ENCODE measurements around the gene PSMA8.
"Not testable (repeated sequence)": the region's sequence is repeated elsewhere in the genome, so short reads cannot be mapped to it uniquely, and the experiment has no call there.

PSMA8 gene

GRCh38 chr18:26175481-26175880 lies 41.8 kb downstream of the PSMA8 start:
- no peak for DNase-seq (ENCODE audit: low read depth in 1 of 2, low spot score in 1 of 2)

- no peak for DNase-seq (ENCODE audit: low read depth in 1 of 2, low spot score in 1 of 2)
Measured at GRCh38 chr18:26176134-26176533, 42.5 kb downstream of the PSMA8 start.

GRCh38 chr18:26181343-26181826 lies 47.7 kb downstream of the PSMA8 start:
- DNase-seq (ENCODE audit: low read depth in 1 of 2, low spot score in 1 of 2): no peak

DNA sequence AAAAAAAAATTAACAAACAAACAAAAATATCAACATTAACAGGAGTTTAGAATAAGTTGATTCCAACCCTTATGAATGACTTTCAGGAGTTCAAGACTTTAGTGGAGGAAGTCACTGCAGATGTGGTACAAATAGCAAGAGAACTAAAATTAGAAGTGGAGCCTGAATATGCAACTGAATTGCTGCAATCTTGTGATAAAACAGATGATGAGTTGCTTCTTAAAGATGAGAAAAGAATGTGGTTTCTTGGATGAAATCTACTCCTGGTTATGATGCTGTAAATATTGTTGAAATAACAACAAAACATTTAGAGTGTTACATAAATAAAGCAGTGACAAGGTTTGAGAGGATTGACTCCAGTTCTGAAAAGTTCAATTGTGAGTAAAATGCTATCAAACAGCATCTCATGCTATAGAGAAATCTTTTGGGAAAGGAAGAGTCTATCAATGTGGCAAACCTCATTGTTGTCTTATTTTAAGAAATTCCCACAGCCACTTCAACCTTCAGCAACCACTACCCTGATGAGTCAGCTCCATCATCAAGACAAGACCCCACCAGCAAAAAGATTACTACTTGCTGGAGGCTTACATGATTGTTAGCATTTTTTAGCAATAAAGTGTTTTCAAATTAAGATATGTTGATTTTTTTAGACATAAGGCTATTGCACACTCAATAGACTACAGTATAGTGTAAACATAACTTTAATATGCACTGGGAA lies 49.9 kb downstream of the PSMA8 start:
- DNase-seq (ENCODE audit: low read depth in 1 of 2, low spot score in 1 of 2): no peak

- no peak for DNase-seq (ENCODE audit: low read depth in 1 of 2, low spot score in 1 of 2)
Measured at GRCh38 chr18:26185267-26185666, 51.6 kb downstream of the PSMA8 start.

DNA sequence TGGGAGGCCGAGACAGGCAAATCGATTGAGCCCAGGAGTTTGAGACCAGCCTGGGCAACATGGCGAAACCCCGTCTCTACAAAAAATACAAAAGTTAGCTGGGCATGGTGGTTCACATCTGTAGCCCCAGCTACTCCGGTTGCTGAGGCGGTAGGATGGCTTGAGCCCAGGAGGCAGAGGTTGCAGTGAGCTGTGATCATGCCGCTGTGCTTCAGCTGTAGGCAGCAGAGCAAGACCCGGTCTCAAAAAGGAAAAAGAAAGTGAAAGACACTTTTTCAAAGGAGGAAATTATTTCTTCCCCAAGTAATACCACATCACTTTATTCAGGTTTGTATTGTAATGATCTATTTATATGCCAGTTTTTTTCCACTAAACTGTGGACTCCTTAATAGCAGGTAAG lies 56.8 kb downstream of the PSMA8 start:
- no peak for DNase-seq (ENCODE audit: low read depth in 1 of 2, low spot score in 1 of 2)

- no peak for DNase-seq (ENCODE audit: low read depth in 1 of 2, low spot score in 1 of 2)
Measured at GRCh38 chr18:26192233-26192632, 58.6 kb downstream of the PSMA8 start.

GRCh38 chr18:26196605-26197004 lies 62.9 kb downstream of the PSMA8 start:
- no peak for DNase-seq (ENCODE audit: low read depth in 1 of 2, low spot score in 1 of 2)

GRCh38 chr18:26202001-26202400 lies 68.3 kb downstream of the PSMA8 start:
- not testable (repeated sequence) for DNase-seq (ENCODE audit: low read depth in 1 of 2, low spot score in 1 of 2)

DNA sequence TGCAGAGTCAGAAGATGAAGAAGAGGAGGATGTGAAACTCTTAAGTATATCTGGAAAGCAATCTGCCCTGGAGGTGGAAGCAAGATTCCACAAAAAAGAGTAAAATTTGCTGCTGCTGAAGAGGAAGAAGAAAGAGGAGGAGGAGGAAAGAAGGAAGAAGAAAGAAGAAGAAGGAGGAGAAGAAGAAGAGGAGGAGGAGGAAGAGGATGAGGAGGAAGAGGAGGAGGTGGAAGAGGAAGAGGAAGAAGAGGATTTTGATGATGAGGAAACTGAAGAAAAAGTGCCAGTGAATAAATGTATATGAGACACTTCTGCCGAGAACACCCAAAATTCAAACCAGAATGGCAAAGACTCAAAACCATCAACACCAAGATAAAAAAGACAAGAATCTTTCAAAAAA lies 71.6 kb downstream of the PSMA8 start:
- no peak for DNase-seq (ENCODE audit: low read depth in 1 of 2, low spot score in 1 of 2)

- no peak for DNase-seq (ENCODE audit: low read depth in 1 of 2, low spot score in 1 of 2)
Measured at GRCh38 chr18:26206488-26206887, 72.8 kb downstream of the PSMA8 start.

- no peak for DNase-seq (ENCODE audit: low read depth in 1 of 2, low spot score in 1 of 2)
Measured at GRCh38 chr18:26207937-26208336, 74.3 kb downstream of the PSMA8 start.

- DNase-seq (ENCODE audit: low read depth in 1 of 2, low spot score in 1 of 2): no peak
Measured at GRCh38 chr18:26208977-26209376, 75.3 kb downstream of the PSMA8 start.

DNA sequence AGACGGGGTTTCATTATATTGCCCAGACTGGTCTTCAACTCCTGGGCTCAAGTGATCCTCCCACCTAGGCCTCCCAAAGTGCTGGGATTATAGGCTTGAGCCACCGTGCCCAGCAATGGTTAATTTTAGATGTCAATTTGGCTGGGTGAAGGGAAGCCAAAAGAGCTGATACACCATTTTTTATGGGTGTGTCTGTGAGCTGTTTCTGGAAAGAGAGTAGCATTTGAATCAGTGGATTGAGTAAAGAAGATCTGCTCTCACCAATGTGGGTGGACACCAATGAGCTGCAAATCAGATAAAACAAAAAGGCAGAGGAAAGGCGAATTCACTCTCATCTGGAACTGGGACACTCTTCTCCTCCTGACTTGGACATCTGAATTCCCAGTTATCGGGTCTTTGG lies 76.5 kb downstream of the PSMA8 start:
- DNase-seq (ENCODE audit: low read depth in 1 of 2, low spot score in 1 of 2): no peak

DNA sequence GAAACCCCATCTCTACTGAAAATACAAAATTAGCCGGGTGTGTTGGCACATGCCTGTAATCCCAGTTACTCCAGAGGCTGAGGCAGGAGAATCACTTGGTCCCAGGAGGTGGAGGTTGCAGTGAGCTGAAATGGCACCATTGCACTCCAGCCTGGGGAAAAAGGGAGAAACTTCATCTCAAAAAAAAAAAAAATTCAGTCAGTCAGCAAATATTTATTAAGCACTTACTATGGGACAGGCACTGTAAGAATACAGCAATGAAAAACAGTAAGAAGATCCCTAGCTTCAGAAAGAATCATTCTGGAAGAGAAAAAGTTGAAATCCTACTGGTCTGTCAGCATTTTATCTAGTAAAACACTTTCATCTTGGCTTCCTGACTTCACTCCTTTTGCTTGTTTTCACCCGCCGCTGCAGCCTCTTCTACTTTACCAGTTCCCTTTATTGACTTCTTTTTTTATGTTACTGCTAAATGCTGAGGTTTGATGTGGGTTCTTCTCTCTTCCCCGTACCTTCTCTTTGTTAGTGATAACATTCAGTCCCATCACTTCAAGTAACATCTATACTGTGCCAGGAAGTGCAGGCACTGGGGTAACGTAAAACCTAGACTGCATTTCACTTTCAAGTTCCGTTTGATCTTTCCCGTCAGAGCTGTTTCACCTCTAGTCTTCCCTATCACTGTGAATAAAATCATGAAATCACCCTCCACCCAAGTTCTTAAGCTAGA lies 81.7 kb downstream of the PSMA8 start:
- DNase-seq (ENCODE audit: low read depth in 1 of 2, low spot score in 1 of 2): peak in 1 of 2 donors; percentile 11

DNA sequence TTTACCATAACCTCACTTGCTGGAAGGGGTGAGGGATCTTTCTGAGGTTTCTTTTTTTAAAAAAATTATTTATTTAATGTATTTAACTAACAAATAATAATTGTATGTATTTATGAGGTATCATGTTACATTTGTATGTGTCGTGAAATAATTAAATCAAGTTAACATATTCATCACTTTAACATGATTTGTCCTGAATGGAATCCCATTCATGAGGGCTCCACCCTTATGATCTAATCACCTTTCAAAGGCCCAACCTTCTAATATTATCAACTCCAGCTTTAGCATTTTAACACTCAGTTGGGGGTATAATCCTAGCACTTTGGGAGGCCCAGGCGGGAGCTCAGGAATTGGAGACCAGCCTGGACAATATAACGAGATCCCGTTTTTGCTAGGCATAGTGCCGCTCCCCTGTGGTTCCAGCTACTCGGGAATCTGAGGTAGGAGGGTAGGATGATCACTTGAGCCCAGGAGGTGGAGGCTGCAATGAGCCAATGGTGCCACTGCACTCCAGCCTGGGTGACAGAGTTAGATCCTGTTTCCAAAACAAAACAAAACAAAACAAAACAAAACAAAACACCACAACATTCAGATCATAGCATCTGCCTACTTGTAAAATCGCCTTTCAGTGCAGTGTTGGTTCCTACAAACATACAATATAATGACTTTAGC lies 91.5 kb downstream of the PSMA8 start:
- no peak for DNase-seq (ENCODE audit: low read depth in 1 of 2, low spot score in 1 of 2)

- no peak for DNase-seq (ENCODE audit: low read depth in 1 of 2, low spot score in 1 of 2)
Measured at GRCh38 chr18:26225915-26226228, 92.2 kb downstream of the PSMA8 start.

DNA sequence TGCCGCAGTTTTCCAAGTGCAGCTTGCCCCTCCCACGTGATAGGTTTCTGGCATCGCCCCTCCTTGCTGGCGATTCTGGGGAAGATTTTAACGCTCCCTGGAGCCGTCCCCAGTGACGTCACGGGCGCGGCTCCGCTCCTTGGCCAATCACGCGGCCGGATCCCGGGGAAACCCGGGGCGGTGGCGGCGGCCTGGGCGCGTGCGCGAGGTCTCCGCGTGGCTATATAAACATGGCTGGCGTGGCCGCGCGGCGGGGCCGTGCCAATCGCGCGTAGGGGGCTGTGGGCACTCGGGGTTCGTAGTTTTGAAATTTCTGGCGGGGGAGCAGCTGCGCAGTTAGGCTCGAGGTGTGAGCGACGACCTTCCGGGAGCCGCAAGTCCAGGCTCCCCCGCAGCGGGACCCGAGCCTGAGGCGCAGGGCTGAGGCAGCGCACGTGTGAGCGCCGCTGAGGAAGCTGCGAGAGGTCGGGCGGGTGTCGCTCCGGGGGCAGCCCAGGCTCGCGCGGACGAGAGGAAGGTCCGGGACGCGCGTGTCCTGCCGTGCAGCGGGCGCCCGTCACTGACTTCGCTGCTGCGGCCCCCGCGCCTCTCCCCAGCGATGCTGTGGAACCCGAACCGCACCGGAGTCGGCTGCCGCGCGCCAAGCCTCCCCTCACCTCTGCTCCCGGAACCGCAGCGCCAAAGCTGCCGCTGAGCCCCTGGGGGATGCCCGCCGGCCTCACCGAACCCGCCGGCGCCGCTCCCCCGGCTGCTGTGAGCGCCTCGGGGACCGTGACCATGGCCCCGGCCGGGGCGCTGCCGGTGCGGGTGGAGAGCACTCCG lies 92.8 kb downstream of the PSMA8 start, which contains the start of gene TAF4B:
TSS of gene TAF4B (plus strand) at position 217 of the 822 bp plus-strand sequence. CDS start at position 706, 489 bp downstream.
- peak; percentile 82 to 91 for DNase-seq (ENCODE audit: low read depth in 1 of 2, low spot score in 1 of 2)

- DNase-seq (ENCODE audit: low read depth in 1 of 2, low spot score in 1 of 2): no peak
Measured at GRCh38 chr18:26227051-26227670, 93.5 kb downstream of the PSMA8 start.

DNA sequence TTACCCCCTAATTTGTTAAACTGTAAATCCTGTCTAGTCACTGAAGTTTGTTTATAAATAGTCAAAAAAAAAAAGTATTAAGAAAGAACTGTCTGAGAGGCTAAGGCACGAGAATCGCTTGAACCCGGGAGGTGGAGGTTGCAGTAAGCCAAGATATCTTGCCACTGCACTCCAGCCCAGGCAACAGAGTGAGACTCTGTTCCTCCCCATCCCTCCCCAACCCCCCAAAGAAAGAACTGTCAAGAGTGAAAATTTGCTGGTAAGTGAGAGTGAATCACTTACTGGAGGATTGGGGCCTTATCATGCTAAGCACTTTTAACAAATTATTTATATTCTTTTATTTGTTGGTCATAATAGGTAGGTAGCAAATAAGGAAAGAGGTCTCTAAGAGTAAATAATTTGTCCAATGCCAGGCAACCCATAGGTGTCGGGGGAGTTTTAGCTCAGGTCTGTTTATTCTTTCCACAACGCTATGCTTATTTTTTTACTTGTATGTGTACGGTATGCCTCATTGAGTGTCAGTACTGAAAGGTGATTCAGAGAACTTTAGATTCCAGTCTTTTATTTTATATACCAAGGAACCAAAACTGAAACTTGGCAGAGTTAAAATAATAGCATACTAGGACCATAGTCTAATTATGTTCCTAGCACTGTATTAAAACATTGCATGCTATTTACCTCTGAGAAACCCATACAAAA lies 95.0 kb downstream of the PSMA8 start:
- no peak for DNase-seq (ENCODE audit: low read depth in 1 of 2, low spot score in 1 of 2)

All from activated T-helper 1 cell treated with anti-CD3 and anti-CD28 coated beads, Interleukin-2, amount 50 U/mL, for 16 hours (primary cell).